B cell (primary cell): Measurements from ENCODE around the gene CD180. TPM values are rescaled to one million over a fixed set of nuclear protein-coding genes. Genes with fewer than 3 reads are reported as not detected.
A peak's percentile ranks its signal among the peaks of the same experiment; 100 is the strongest.

Experiments
- ATAC-seq: fragments of 200-7000 bp; cut with Tn5 transposase; one replicate; pipeline ENCODE4 v1.10.0; 2021; ENCODE audit warnings: low read depth, mild to moderate bottlenecking, moderate number of reproducible peaks, moderate library complexity
- CTCF ChIA-PET: fragments of 350-600 bp; sonication (Branson Sonifier 250); formaldehyde crosslinking; loops from one replicate; lab custom pipeline; 2021; ENCODE audit warnings: antibody characterized with exemption, inconsistent platforms; lab: Charles Lee
- POLR2A ChIA-PET: fragments of 350-600 bp; sonication (Branson Sonifier 250); formaldehyde crosslinking; loops from one replicate; lab custom pipeline; 2021; ENCODE audit warnings: antibody characterized with exemption; lab: Charles Lee
- DNase-seq: peaks from one replicate; pipeline ENCODE4 v3.0.0; 2013
- H2AFZ ChIP-seq: 2 replicates; pipeline ENCODE4 v1.6.1; 2012; ENCODE audit warnings: mild to moderate bottlenecking, low read depth, low read length; ENCODE audit not compliant: insufficient read depth, poor library complexity, severe bottlenecking
- H3K27ac ChIP-seq, 2 donors: 1 replicate in 1 of 2; 2 replicates in 1 of 2; pipeline ENCODE4 v1.5.1; 2012 to 2013; ENCODE audit warnings: low read length in 2 of 2, mild to moderate bottlenecking in 2 of 2, moderate library complexity in 1 of 2
- H3K27me3 ChIP-seq, 4 experiments: fragments of 200-600 bp in 1 of 4; sonication (generic) in 1 of 4; replicated peaks in 1 of 4; 1 replicate in 2 of 4; 2 replicates in 2 of 4; pipeline versions ENCODE4 v1.6.1 to v1.7.0; 2013 to 2016; ENCODE audit warnings: low read length in 3 of 4, mild to moderate bottlenecking in 2 of 4, mixed read lengths in 1 of 4, moderate library complexity in 1 of 4; ENCODE audit not compliant: insufficient read depth in 4 of 4, control insufficient read depth in 3 of 4; ENCODE audit errors: control extremely low read depth in 1 of 4
- H3K36me3 ChIP-seq, 2 experiments: replicated peaks in 1 of 2; 1 replicate in 1 of 2; 2 replicates in 1 of 2; pipeline versions ENCODE4 v1.6.1 to v1.7.1; 2013; ENCODE audit warnings: low read length in 1 of 2; ENCODE audit not compliant: insufficient read depth in 2 of 2, control insufficient read depth in 1 of 2; ENCODE audit errors: control extremely low read depth in 1 of 2, extremely low read depth in 1 of 2
- H3K4me1 ChIP-seq, 2 donors: fragments of 200-600 bp in 1 of 2; sonication (generic) in 1 of 2; 1 replicate in 1 of 2; 2 replicates in 1 of 2; pipeline versions ENCODE4 v1.5.1 to v1.6.1; 2013 to 2017; ENCODE audit warnings: low read length in 2 of 2; ENCODE audit not compliant: control insufficient read depth in 2 of 2, insufficient read depth in 2 of 2
- H3K4me2 ChIP-seq: replicated peaks from 2 replicates; pipeline ENCODE3; 2012; ENCODE audit warnings: mild to moderate bottlenecking, low read depth, low read length; ENCODE audit not compliant: poor library complexity, severe bottlenecking
- H3K4me3 ChIP-seq, 5 experiments: fragments of 200-600 bp in 1 of 5; sonication (generic) in 1 of 5; 1 replicate in 3 of 5; 2 replicates in 2 of 5; pipeline versions ENCODE4 v1.5.1 to v1.7.0; 2011 to 2016; ENCODE audit warnings: low read length in 4 of 5, mild to moderate bottlenecking in 4 of 5, low read depth in 2 of 5, control low read depth in 1 of 5, moderate library complexity in 1 of 5; ENCODE audit not compliant: insufficient read depth in 1 of 5; ENCODE audit errors: control extremely low read depth in 1 of 5, extremely low read depth in 1 of 5
- H3K79me2 ChIP-seq: fragments of 200-600 bp; sonication (generic); one replicate; pipeline ENCODE4 v1.6.0; 2016; ENCODE audit warnings: low read length; ENCODE audit not compliant: control insufficient read depth, insufficient read depth
- H3K9ac ChIP-seq: fragments of 200-600 bp; sonication (generic); 2 replicates; pipeline ENCODE4 v1.6.1; 2017; ENCODE audit warnings: mild to moderate bottlenecking, low read length, moderate library complexity
- H3K9me3 ChIP-seq, 3 donors: one replicate each; pipeline versions ENCODE4 v1.6.1 to v1.7.1; 2013; ENCODE audit warnings: low read length in 2 of 3; ENCODE audit not compliant: control insufficient read depth in 2 of 3, insufficient read depth in 1 of 3; ENCODE audit errors: control extremely low read depth in 1 of 3
- H4K20me1 ChIP-seq: 2 replicates; pipeline ENCODE4 v1.6.0; 2012; ENCODE audit warnings: mild to moderate bottlenecking, low read length; ENCODE audit not compliant: insufficient read depth, control insufficient read depth, poor library complexity, severe bottlenecking
- H3K27ac Mint-ChIP-seq: one replicate; pipeline ENCODE4 v1.8.0; 2021; ENCODE audit warnings: mixed read lengths
- H3K27me3 Mint-ChIP-seq: one replicate; pipeline ENCODE4 v1.8.0; 2021; ENCODE audit warnings: mixed read lengths
- H3K4me1 Mint-ChIP-seq: one replicate; pipeline ENCODE4 v1.8.0; 2021; ENCODE audit warnings: mixed read lengths
- H3K4me3 Mint-ChIP-seq: one replicate; pipeline ENCODE4 v1.8.0; 2021; ENCODE audit warnings: mixed read lengths
- H3K9me3 Mint-ChIP-seq: one replicate; pipeline ENCODE4 v1.8.0; 2022; ENCODE audit warnings: mixed read lengths; ENCODE audit not compliant: insufficient read depth
- EZH2 ChIP-seq: IDR thresholded peaks from 2 replicates; pipeline ENCODE4 v1.6.1; 2012; ENCODE audit warnings: borderline replicate concordance, low read depth, mild to moderate bottlenecking, moderate library complexity, low read length; ENCODE audit not compliant: insufficient read depth, poor library complexity, severe bottlenecking
- WGBS: methylation state at CpG from one replicate; pipeline ENCODE4 v1.1.5; 2013; ENCODE audit warnings: missing lambda C conversion rate; ENCODE audit not compliant: insufficient coverage; 5-methylcytosine and 5-hydroxymethylcytosine counted together
- intact Hi-C: fragments of 100-400 bp; cut with micrococcal nuclease; formaldehyde crosslinking; loops from one replicate; pipeline ENCODE4 v1.10.0; 2022
- polyA plus RNA-seq: library from polyadenylated mRNA; depleted of rRNA; stranded (reverse); fragments of >200 nt; gene quantifications from 2 replicates; pipeline ENCODE4 v1.2.3, GENCODE V29; 2012
- total RNA-seq, 2 donors: library from RNA; stranded (reverse); fragments of 120-200 nt in 1 of 2; gene quantifications; 1 replicate in 1 of 2; 2 replicates in 1 of 2; pipeline versions ENCODE4 v1.2.3 to v1.2.4, GENCODE V29; 2013 to 2022
- TF ChIP-seq, protein P1 (sequence below): fragments of 200-600 bp; IDR thresholded peaks from one replicate; pipeline ENCODE4 v1.8.0; 2022; ENCODE audit warnings: antibody characterized with exemption, mild to moderate bottlenecking

Gene CD180
- total and polyA plus RNA-seq, 2 donors (not counting 1 experiment from before 2014, with no cell fraction given): 16.1 to 16.4 TPM

- Histone ChIP-seq H3K36me3 (peaks cover 0 to 21% of the 10 kb centered on the region in 2 experiments), H3K79me2 (peaks cover 5% of the 10 kb centered on the region), H3K9me3 (peaks cover 0 to 10% (median 0%) of the 10 kb centered on the region in 3 donors), H3K27me3 (no peaks in the 10 kb centered on the region), H3K4me3 (no peak overlapping the region), H3K4me1 (peaks cover 10 to 18% of the 10 kb centered on the region in 2 donors), H3K27ac (no peak overlapping the region), H4K20me1 (no peaks in the 10 kb centered on the region), H2AFZ (no peak overlapping the region), H3K9ac (no peak overlapping the region), H3K4me2 (no peak overlapping the region)
- CTCF ChIA-PET: interaction anchor here (0.7 to 19.5 kb wide), 2 partner anchors 45 to 85 kb away, joined by 4 to 582 read pairs; no protein-coding TSS in a partner anchor
- Mint-ChIP-seq H3K4me1 (peaks cover 21% of the 10 kb centered on the region), H3K27ac (no peak overlapping the region), H3K4me3 (no peak overlapping the region), H3K27me3 (no peaks in the 10 kb centered on the region), H3K9me3 (no peaks in the 10 kb centered on the region)
- no peak for ATAC-seq
- TF ChIP-seq, protein P1, sequence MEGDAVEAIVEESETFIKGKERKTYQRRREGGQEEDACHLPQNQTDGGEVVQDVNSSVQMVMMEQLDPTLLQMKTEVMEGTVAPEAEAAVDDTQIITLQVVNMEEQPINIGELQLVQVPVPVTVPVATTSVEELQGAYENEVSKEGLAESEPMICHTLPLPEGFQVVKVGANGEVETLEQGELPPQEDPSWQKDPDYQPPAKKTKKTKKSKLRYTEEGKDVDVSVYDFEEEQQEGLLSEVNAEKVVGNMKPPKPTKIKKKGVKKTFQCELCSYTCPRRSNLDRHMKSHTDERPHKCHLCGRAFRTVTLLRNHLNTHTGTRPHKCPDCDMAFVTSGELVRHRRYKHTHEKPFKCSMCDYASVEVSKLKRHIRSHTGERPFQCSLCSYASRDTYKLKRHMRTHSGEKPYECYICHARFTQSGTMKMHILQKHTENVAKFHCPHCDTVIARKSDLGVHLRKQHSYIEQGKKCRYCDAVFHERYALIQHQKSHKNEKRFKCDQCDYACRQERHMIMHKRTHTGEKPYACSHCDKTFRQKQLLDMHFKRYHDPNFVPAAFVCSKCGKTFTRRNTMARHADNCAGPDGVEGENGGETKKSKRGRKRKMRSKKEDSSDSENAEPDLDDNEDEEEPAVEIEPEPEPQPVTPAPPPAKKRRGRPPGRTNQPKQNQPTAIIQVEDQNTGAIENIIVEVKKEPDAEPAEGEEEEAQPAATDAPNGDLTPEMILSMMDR: no peak
- no peak for TF ChIP-seq EZH2
- intact Hi-C loops: no loop called here
- POLR2A ChIA-PET: interaction anchor here (0.6 kb wide), 2 partner anchors 41 to 47 kb away, joined by 3 read pairs; no protein-coding TSS in a partner anchor
- DNase-seq: no peak
- 80% methylated on average over 1 of the region's 3 CpGs for WGBS
These were observed 35.6 kb downstream of the CD180 start for GRCh38 chr5:67160985-67161384.

GRCh38 chr5:67160272-67160671, 36.3 kb downstream of the CD180 start:
- H3K79me2 ChIP-seq: no peaks in the 10 kb centered on the region
- peaks cover 19% of the 10 kb centered on the region for H3K4me1 Mint-ChIP-seq
- no peak for DNase-seq
- CTCF ChIA-PET: interaction anchor here (19.5 kb wide), 1 partner anchor 45 kb away, joined by 582 read pairs; no protein-coding TSS in a partner anchor
- H3K36me3 ChIP-seq: peaks cover 0 to 21% of the 10 kb centered on the region in 2 experiments
- H3K27me3 ChIP-seq: no peaks in the 10 kb centered on the region
- no peak overlapping the region for H3K4me3 Mint-ChIP-seq
- TF ChIP-seq, protein P1: no peak
- TF ChIP-seq EZH2: no peak
- H3K4me2 ChIP-seq: no peak overlapping the region
- peak overlapping the region; percentile 71 for H3K27ac Mint-ChIP-seq
- no peak for ATAC-seq
- H2AFZ ChIP-seq: no peak overlapping the region
- H3K9me3 ChIP-seq: peaks cover 0 to 10% (median 0%) of the 10 kb centered on the region in 3 donors
- H3K9me3 Mint-ChIP-seq: no peaks in the 10 kb centered on the region
- H3K27me3 Mint-ChIP-seq: no peaks in the 10 kb centered on the region
- H4K20me1 ChIP-seq: no peaks in the 10 kb centered on the region
- intact Hi-C loops: no loop called here
- H3K9ac ChIP-seq: no peak overlapping the region
- POLR2A ChIA-PET: no interaction called here
- H3K4me1 ChIP-seq: peaks cover 3 to 10% of the 10 kb centered on the region in 2 donors
- no peak overlapping the region for H3K27ac ChIP-seq
- H3K4me3 ChIP-seq: no peak overlapping the region
- no CpG with 5 or more reads among the region's 3 CpGs for WGBS
